ENCODE data around the gene CNOT3.
"Not testable (repeated sequence)": the region's sequence is repeated elsewhere in the genome, so short reads cannot be mapped to it uniquely, and the experiment has no call there.

The CNOT3 gene

GRCh38 chr19:54137699-54138488, at the start of gene CNOT3:
Gene CNOT3, plus strand, starts transcription at chr19:54137762. Its CDS starts 5,217 bp downstream, at chr19:54142979.
- no peak for DNase-seq

- DNase-seq, result no peak
Measured at GRCh38 chr19:54094426-54095000, 43.0 kb upstream of the CNOT3 start.

GRCh38 chr19:54095136-54095858, 42.3 kb upstream of the CNOT3 start:
- no peak for DNase-seq

GRCh38 chr19:54095859-54096616, 41.5 kb upstream of the CNOT3 start:
- DNase-seq, result not testable (repeated sequence)

GRCh38 chr19:54096617-54097106, 40.9 kb upstream of the CNOT3 start:
- DNase-seq, result peak; percentile 20 to 29

- no peak for DNase-seq
Measured at GRCh38 chr19:54099190-54099902, 38.2 kb upstream of the CNOT3 start.

- not testable (repeated sequence) for DNase-seq
Measured at GRCh38 chr19:54099903-54100255, 37.7 kb upstream of the CNOT3 start.

GRCh38 chr19:54100561-54100960, 37.0 kb upstream of the CNOT3 start, which contains the start of gene OSCAR:
Gene OSCAR, minus strand, starts transcription at chr19:54100803. Its CDS starts 11 bp downstream, at chr19:54100792.
- peak; percentile 70 for DNase-seq

- peak; percentile 92 to 95 for DNase-seq
Measured at GRCh38 chr19:54102421-54103169, 35.0 kb upstream of the CNOT3 start, which contains the start of gene NDUFA3. Gene NDUFA3, plus strand, starts transcription at chr19:54102855. Its CDS starts 24 bp downstream, at chr19:54102879.

GRCh38 chr19:54104998-54105715, 32.4 kb upstream of the CNOT3 start:
- DNase-seq, result no peak

- no peak for DNase-seq
Measured at GRCh38 chr19:54105796-54106195, 31.8 kb upstream of the CNOT3 start.

GRCh38 chr19:54106716-54107115, 30.8 kb upstream of the CNOT3 start:
- no peak for DNase-seq

- no peak for DNase-seq
Measured at GRCh38 chr19:54107876-54108490, 29.6 kb upstream of the CNOT3 start.

GRCh38 chr19:54108496-54108895, 29.1 kb upstream of the CNOT3 start:
- DNase-seq, result no peak

- DNase-seq, result no peak
Measured at GRCh38 chr19:54109651-54110050, 27.9 kb upstream of the CNOT3 start.

GRCh38 chr19:54114340-54115108, 23.0 kb upstream of the CNOT3 start:
- DNase-seq, result peak; percentile 45 to 51

- peak; percentile 91 to 96 for DNase-seq
Measured at GRCh38 chr19:54115109-54116063, 22.2 kb upstream of the CNOT3 start, which contains the start of the genes PRPF31 and TFPT. Gene PRPF31, plus strand, starts transcription at chr19:54115754. Its CDS starts 2,525 bp downstream, at chr19:54118279. Gene TFPT, minus strand, starts transcription at chr19:54115657. Its CDS starts 388 bp downstream, at chr19:54115269.

GRCh38 chr19:54121259-54121658, 16.3 kb upstream of the CNOT3 start:
- no peak for DNase-seq
